ENCODE data around the gene HAAO.
A peak's percentile ranks its signal among the peaks of the same experiment; 100 is the strongest.
"Not testable (repeated sequence)": the region's sequence is repeated elsewhere in the genome, so short reads cannot be mapped to it uniquely, and the experiment has no call there.

Gene HAAO

GRCh38 chr2:42733852-42734251, 58.5 kb downstream of the HAAO start:
- Histone ChIP-seq H3K18ac (ENCODE audit: low read length) (no peak overlapping the region), H3K27ac (ENCODE audit: low read depth, low read length) (no peak overlapping the region), H3K4ac (ENCODE audit: low read depth, low read length) (no peak overlapping the region), H3K4me1 (ENCODE audit: control insufficient read depth, low read depth, low read length) (no peaks in the 10 kb centered on the region), H2BK120ac (ENCODE audit: low read depth, low read length) (no peak overlapping the region), H3K79me2 (ENCODE audit: control insufficient read depth, insufficient read depth, low read length) (no peaks in the 10 kb centered on the region), H3K56ac (ENCODE audit: low read length) (no peak overlapping the region), H3K36me3 (ENCODE audit: control insufficient read depth, insufficient read depth, low read length) (no peaks in the 10 kb centered on the region), H3K9ac (ENCODE audit: low read length) (no peak overlapping the region), H2AK5ac (ENCODE audit: low read length) (no peak overlapping the region), H2BK15ac (replicated peaks; ENCODE audit: low read depth) (no peak overlapping the region), H3K4me3 (ENCODE audit: low read length) (no peak overlapping the region), H2BK5ac (ENCODE audit: low read length) (no peak overlapping the region), H3K4me2 (ENCODE audit: low read length) (no peak overlapping the region), H4K5ac (ENCODE audit: low read length) (no peak overlapping the region), H3K27me3 (ENCODE audit: insufficient read depth, low read length, poor library complexity) (no peaks in the 10 kb centered on the region), H4K8ac (ENCODE audit: low read depth, low read length) (no peak overlapping the region), H3K23ac (ENCODE audit: low read length) (no peak overlapping the region), H3K79me1 (ENCODE audit: low read length) (no peaks in the 10 kb centered on the region)
- no peak for DNase-seq
- WGBS (ENCODE audit: extremely low coverage, insufficient coverage, low lambda C conversion rate) = no CpG with 5 or more reads among the region's 1 CpG

GRCh38 chr2:42731316-42731715, 61.1 kb downstream of the HAAO start:
- no CpG with 5 or more reads among the region's 4 CpGs for WGBS (ENCODE audit: extremely low coverage, insufficient coverage, low lambda C conversion rate)
- H3K4ac ChIP-seq (ENCODE audit: low read depth, low read length) = not testable (repeated sequence)

GRCh38 chr2:42726680-42727079, 65.7 kb downstream of the HAAO start:
- H3K9ac ChIP-seq (ENCODE audit: low read length) = no peak overlapping the region
- H4K8ac ChIP-seq (ENCODE audit: low read depth, low read length) = no peak overlapping the region
- H2AK5ac ChIP-seq (ENCODE audit: low read length) = no peak overlapping the region
- H3K4me3 ChIP-seq (ENCODE audit: low read length) = no peak overlapping the region
- no peaks in the 10 kb centered on the region for H3K27me3 ChIP-seq (ENCODE audit: insufficient read depth, low read length, poor library complexity)
- no peaks in the 10 kb centered on the region for H3K79me1 ChIP-seq (ENCODE audit: low read length)
- no peak overlapping the region for H4K5ac ChIP-seq (ENCODE audit: low read length)
- H3K56ac ChIP-seq (ENCODE audit: low read length) = no peak overlapping the region
- H2BK5ac ChIP-seq (ENCODE audit: low read length) = no peak overlapping the region
- H2BK15ac ChIP-seq (replicated peaks; ENCODE audit: low read depth) = no peak overlapping the region
- H3K4me1 ChIP-seq (ENCODE audit: control insufficient read depth, low read depth, low read length) = peaks cover 5% of the 10 kb centered on the region
- H3K36me3 ChIP-seq (ENCODE audit: control insufficient read depth, insufficient read depth, low read length) = no peaks in the 10 kb centered on the region
- no peak overlapping the region for H3K18ac ChIP-seq (ENCODE audit: low read length)
- DNase-seq = no peak
- H3K4me2 ChIP-seq (ENCODE audit: low read length) = no peak overlapping the region
- H3K4ac ChIP-seq (ENCODE audit: low read depth, low read length) = no peak overlapping the region
- no peak overlapping the region for H3K27ac ChIP-seq (ENCODE audit: low read depth, low read length)
- H3K79me2 ChIP-seq (ENCODE audit: control insufficient read depth, insufficient read depth, low read length) = no peaks in the 10 kb centered on the region
- no CpG with 5 or more reads among the region's 2 CpGs for WGBS (ENCODE audit: extremely low coverage, insufficient coverage, low lambda C conversion rate)
- no peak overlapping the region for H3K23ac ChIP-seq (ENCODE audit: low read length)
- H2BK120ac ChIP-seq (ENCODE audit: low read depth, low read length) = no peak overlapping the region

More at GRCh38 chr2:42731316-42731715, 61.1 kb downstream of the HAAO start:
- H4K8ac ChIP-seq (ENCODE audit: low read depth, low read length); H4K5ac ChIP-seq (ENCODE audit: low read length); DNase-seq; H2AK5ac ChIP-seq (ENCODE audit: low read length); H2BK15ac ChIP-seq (replicated peaks; ENCODE audit: low read depth); H3K4me2 ChIP-seq (ENCODE audit: low read length); H3K79me1 ChIP-seq (ENCODE audit: low read length); H3K27ac ChIP-seq (ENCODE audit: low read depth, low read length); H3K56ac ChIP-seq (ENCODE audit: low read length); H3K27me3 ChIP-seq (ENCODE audit: insufficient read depth, low read length, poor library complexity); H3K4me3 ChIP-seq (ENCODE audit: low read length); H2BK120ac ChIP-seq (ENCODE audit: low read depth, low read length); H2BK5ac ChIP-seq (ENCODE audit: low read length); H3K36me3 ChIP-seq (ENCODE audit: control insufficient read depth, insufficient read depth, low read length); H3K23ac ChIP-seq (ENCODE audit: low read length); H3K4me1 ChIP-seq (ENCODE audit: control insufficient read depth, low read depth, low read length); H3K9ac ChIP-seq (ENCODE audit: low read length); H3K18ac ChIP-seq (ENCODE audit: low read length); H3K79me2 ChIP-seq (ENCODE audit: control insufficient read depth, insufficient read depth, low read length): not testable (repeated sequence)

DNA sequence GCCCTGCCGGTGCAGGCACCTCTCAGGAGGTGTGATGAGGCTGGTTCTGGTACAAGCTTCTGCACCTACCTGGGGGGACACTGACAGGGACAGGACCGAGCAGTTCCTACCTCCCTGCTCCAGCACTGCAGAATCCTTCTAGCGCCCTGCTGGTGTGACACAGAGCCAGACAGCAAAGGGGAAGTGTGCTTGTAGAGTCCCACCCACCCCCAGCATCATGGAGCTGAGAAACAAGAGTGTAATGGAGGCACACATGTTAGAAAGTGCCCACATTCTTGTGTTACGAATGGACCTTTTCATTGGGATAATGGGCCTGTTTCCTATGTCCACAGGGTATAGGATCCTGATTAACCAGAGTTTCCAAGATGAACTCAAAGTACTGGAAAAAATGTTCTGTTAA, 66.7 kb downstream of the HAAO start:
- no peak overlapping the region for H2BK15ac ChIP-seq (replicated peaks; ENCODE audit: low read depth)
- no peak overlapping the region for H3K4me3 ChIP-seq (ENCODE audit: low read length)
- no peaks in the 10 kb centered on the region for H3K36me3 ChIP-seq (ENCODE audit: control insufficient read depth, insufficient read depth, low read length)
- peak; percentile 19 for DNase-seq
- H3K23ac ChIP-seq (ENCODE audit: low read length) = no peak overlapping the region
- H3K56ac ChIP-seq (ENCODE audit: low read length) = no peak overlapping the region
- H3K79me2 ChIP-seq (ENCODE audit: control insufficient read depth, insufficient read depth, low read length) = no peaks in the 10 kb centered on the region
- H2AK5ac ChIP-seq (ENCODE audit: low read length) = no peak overlapping the region
- no peak overlapping the region for H3K9ac ChIP-seq (ENCODE audit: low read length)
- no peaks in the 10 kb centered on the region for H3K79me1 ChIP-seq (ENCODE audit: low read length)
- H3K4me2 ChIP-seq (ENCODE audit: low read length) = no peak overlapping the region
- no CpG with 5 or more reads among the region's 4 CpGs for WGBS (ENCODE audit: extremely low coverage, insufficient coverage, low lambda C conversion rate)
- no peak overlapping the region for H2BK120ac ChIP-seq (ENCODE audit: low read depth, low read length)
- H3K18ac ChIP-seq (ENCODE audit: low read length) = no peak overlapping the region
- H3K27ac ChIP-seq (ENCODE audit: low read depth, low read length) = no peak overlapping the region
- no peak overlapping the region for H4K8ac ChIP-seq (ENCODE audit: low read depth, low read length)
- no peaks in the 10 kb centered on the region for H3K27me3 ChIP-seq (ENCODE audit: insufficient read depth, low read length, poor library complexity)
- no peak overlapping the region for H4K5ac ChIP-seq (ENCODE audit: low read length)
- no peak overlapping the region for H3K4ac ChIP-seq (ENCODE audit: low read depth, low read length)
- no peak overlapping the region for H2BK5ac ChIP-seq (ENCODE audit: low read length)
- peaks cover 5% of the 10 kb centered on the region for H3K4me1 ChIP-seq (ENCODE audit: control insufficient read depth, low read depth, low read length)

- DNase-seq = no peak
- H3K4me1 ChIP-seq (ENCODE audit: control insufficient read depth, low read depth, low read length) = peaks cover 5% of the 10 kb centered on the region
- no peak overlapping the region for H3K4ac ChIP-seq (ENCODE audit: low read depth, low read length)
- no peak overlapping the region for H4K8ac ChIP-seq (ENCODE audit: low read depth, low read length)
- no peak overlapping the region for H3K18ac ChIP-seq (ENCODE audit: low read length)
- H3K27me3 ChIP-seq (ENCODE audit: insufficient read depth, low read length, poor library complexity) = no peaks in the 10 kb centered on the region
- no peak overlapping the region for H2AK5ac ChIP-seq (ENCODE audit: low read length)
- no peak overlapping the region for H2BK5ac ChIP-seq (ENCODE audit: low read length)
- no peak overlapping the region for H3K4me2 ChIP-seq (ENCODE audit: low read length)
- H3K36me3 ChIP-seq (ENCODE audit: control insufficient read depth, insufficient read depth, low read length) = no peaks in the 10 kb centered on the region
- H3K79me1 ChIP-seq (ENCODE audit: low read length) = no peaks in the 10 kb centered on the region
- no peaks in the 10 kb centered on the region for H3K79me2 ChIP-seq (ENCODE audit: control insufficient read depth, insufficient read depth, low read length)
- no peak overlapping the region for H3K27ac ChIP-seq (ENCODE audit: low read depth, low read length)
- no peak overlapping the region for H2BK120ac ChIP-seq (ENCODE audit: low read depth, low read length)
- no peak overlapping the region for H3K23ac ChIP-seq (ENCODE audit: low read length)
- no peak overlapping the region for H3K9ac ChIP-seq (ENCODE audit: low read length)
- H3K4me3 ChIP-seq (ENCODE audit: low read length) = no peak overlapping the region
- H2BK15ac ChIP-seq (replicated peaks; ENCODE audit: low read depth) = no peak overlapping the region
- no CpG with 5 or more reads among the region's 2 CpGs for WGBS (ENCODE audit: extremely low coverage, insufficient coverage, low lambda C conversion rate)
- no peak overlapping the region for H3K56ac ChIP-seq (ENCODE audit: low read length)
- H4K5ac ChIP-seq (ENCODE audit: low read length) = no peak overlapping the region
These were observed 67.5 kb downstream of the HAAO start for GRCh38 chr2:42724886-42725285.

GRCh38 chr2:42723465-42723864, 68.9 kb downstream of the HAAO start:
- H3K27ac ChIP-seq (ENCODE audit: low read depth, low read length) = no peak overlapping the region
- no peak overlapping the region for H3K56ac ChIP-seq (ENCODE audit: low read length)
- no peak overlapping the region for H2BK5ac ChIP-seq (ENCODE audit: low read length)
- H2BK15ac ChIP-seq (replicated peaks; ENCODE audit: low read depth) = no peak overlapping the region
- no peaks in the 10 kb centered on the region for H3K36me3 ChIP-seq (ENCODE audit: control insufficient read depth, insufficient read depth, low read length)
- no peaks in the 10 kb centered on the region for H3K79me1 ChIP-seq (ENCODE audit: low read length)
- no peak overlapping the region for H3K9ac ChIP-seq (ENCODE audit: low read length)
- no peak overlapping the region for H3K4ac ChIP-seq (ENCODE audit: low read depth, low read length)
- H2AK5ac ChIP-seq (ENCODE audit: low read length) = no peak overlapping the region
- peaks cover 5% of the 10 kb centered on the region for H3K4me1 ChIP-seq (ENCODE audit: control insufficient read depth, low read depth, low read length)
- no peak overlapping the region for H4K8ac ChIP-seq (ENCODE audit: low read depth, low read length)
- H3K4me2 ChIP-seq (ENCODE audit: low read length) = no peak overlapping the region
- H3K27me3 ChIP-seq (ENCODE audit: insufficient read depth, low read length, poor library complexity) = no peaks in the 10 kb centered on the region
- H3K18ac ChIP-seq (ENCODE audit: low read length) = no peak overlapping the region
- no peaks in the 10 kb centered on the region for H3K79me2 ChIP-seq (ENCODE audit: control insufficient read depth, insufficient read depth, low read length)
- no peak overlapping the region for H4K5ac ChIP-seq (ENCODE audit: low read length)
- no peak overlapping the region for H3K23ac ChIP-seq (ENCODE audit: low read length)
- H3K4me3 ChIP-seq (ENCODE audit: low read length) = no peak overlapping the region
- no peak overlapping the region for H2BK120ac ChIP-seq (ENCODE audit: low read depth, low read length)
- DNase-seq = no peak

Measured in mesendoderm (in vitro differentiated cells).